Activated naive CD4-positive, alpha-beta T cell (primary cell): ENCODE data around the gene NPFF.

Source experiments
- DNase-seq, 4 experiments: peaks; one replicate each; lab custom pipeline; 2025; lab: John Stamatoyannopoulos, UW

The NPFF gene

DNA sequence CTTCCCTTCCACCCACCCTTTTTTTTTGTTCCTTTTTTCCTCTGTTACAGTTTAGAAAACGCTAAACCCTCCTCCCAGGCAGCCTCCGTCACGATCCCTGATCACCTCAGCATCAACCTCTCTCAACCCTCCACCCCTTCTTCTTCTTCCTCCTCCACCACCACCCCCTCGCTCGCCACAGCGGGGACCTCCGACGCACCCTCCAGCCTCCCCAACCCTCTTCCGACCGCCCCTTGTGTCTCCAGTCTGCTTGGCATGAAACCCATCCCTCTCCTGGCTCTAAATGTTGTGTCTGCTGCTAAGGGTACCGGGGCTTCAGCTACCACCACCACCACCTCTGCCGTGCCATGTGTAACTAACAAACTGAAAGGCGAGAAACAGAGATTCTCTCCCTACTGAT is 32.5 kb downstream of the NPFF start:
- DNase-seq = no peak

DNA sequence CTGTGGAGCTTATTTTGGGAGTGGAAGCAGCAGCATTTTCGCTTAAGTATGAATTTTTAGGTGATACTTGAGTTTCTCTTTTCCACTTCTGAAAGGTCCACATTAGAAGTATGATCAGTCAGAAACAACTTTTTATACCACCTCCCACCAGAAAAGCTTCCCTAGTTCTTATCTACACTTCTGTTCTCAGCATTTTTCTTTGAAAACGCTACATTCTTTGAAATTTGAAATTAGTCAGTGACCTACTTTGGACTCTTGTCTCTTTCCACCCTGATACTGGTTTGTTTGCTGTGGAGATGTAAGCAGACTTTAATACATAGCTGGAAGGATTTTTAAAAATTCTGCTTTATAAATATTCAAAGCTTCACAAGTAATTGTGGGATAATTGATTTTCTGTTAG is 33.2 kb downstream of the NPFF start:
- no peak for DNase-seq

DNA sequence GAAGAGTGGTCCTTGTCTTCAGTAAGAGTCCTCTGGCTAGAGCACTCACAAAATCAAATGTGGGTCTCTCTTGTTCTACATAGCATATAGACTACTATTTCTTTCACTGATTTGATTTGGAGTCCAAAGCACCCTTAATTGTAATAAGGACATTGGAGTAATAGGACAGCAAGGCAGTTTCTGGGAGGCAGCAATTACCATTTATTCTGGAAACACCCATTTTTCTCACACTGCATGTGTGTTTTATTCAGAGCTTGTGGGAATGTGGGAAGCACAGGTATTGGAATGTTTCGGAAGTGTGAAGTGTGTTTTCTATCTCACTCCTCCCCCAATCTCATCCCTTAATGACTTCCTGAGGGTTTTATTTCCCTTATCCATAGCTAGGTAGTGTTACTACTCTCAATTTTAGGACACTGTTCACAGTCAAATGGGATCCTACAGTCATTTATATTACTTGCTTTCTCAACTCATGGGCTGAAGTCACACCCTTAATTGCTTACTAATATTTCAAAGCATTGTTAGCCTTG is 35.2 kb downstream of the NPFF start:
- no peak for DNase-seq

DNA sequence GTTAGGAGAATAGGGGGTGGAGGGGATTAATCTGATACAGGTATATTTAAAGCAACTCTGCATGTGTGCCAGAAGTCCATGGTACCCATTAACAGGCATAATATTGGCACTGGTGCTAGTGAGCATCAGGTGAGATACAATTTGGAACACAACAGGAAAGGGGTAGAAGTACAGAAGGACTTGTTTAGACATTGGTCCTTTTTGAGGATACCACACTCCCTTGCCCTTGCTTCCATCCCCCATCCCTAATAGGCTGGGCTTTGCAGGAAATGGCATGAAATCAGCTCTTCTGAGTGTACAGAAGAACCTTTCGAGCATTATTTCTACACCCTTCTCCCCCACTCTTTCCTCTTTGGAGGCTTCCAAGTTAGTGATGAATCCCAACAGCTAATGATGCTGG is 39.0 kb downstream of the NPFF start:
- no peak for DNase-seq

DNA sequence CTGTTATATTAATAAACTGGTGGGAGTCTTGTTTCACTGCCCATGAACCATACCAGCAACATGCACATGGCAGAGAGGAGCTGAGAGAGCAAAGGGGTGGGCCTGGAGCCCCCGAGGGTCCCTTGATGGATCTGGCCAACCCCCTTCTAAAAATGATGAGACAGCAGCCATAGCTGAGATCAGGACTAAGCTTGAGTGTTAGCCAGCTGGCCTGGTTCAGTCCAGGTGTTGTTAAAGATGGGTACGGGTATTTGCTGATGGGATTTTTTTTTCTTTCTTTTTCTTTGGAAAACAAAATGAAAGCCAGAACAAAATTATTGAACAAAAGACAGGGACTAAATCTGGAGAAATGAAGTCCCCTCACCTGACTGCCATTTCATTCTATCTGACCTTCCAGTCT is 39.4 kb downstream of the NPFF start:
- DNase-seq = no peak

DNA sequence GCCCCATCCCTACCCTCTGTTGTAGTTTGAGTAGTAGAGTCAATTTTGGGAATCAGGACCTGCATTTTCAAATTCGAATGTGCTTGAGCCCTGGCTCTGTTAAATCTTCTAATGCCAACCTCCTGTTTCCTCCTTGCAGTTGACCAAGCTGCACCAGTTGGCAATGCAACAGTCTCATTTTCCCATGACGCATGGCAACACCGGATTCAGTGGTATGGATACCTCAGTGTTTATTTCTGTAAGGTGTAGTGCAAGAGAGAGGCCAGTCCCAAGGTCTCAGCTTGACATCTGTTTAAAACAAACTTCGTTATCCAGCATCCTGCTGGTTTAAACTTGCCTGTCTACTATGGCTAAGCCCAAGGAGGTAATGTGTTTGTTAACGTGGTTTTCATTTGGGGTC is 40.2 kb downstream of the NPFF start:
- no peak for DNase-seq

DNA sequence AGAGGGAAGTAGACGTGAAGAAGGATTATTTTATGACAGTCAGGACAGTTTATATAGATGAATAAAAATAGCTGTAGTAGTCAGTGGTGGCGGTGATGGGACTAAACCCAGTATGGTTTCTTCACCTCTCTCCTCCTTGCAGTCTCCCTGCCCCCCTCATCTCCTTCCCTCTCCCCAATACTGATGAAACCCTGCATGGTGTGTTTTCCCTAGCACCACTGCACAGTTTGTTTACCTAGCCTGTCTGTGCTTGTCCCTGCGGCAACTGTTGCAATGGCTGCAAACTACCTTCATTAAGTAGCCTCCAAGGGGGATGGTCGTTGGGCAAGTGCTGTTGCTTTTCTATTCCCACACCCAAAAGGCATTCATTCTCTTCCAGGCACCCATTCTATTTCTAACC is 40.6 kb downstream of the NPFF start:
- no peak for DNase-seq

DNA sequence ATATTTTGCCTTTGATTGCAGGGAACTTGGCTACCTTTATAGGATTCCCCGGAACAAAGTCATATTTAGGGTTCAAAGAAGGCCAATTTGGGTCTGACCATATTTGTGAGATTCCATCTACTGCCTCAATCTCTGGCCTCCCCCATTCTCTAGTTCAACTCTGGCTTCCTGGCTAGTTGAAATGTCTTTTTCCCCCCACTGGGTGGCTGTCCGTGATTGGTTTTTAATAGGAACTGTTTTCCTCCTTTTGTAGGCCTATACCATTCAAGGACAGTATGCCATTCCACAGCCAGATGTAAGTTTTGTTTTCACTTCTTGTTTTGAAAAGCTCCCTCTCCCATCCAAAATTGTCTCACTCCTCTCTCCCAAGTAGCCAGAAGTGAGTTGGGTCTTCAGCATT is 41.6 kb downstream of the NPFF start:
- DNase-seq = no peak

DNA sequence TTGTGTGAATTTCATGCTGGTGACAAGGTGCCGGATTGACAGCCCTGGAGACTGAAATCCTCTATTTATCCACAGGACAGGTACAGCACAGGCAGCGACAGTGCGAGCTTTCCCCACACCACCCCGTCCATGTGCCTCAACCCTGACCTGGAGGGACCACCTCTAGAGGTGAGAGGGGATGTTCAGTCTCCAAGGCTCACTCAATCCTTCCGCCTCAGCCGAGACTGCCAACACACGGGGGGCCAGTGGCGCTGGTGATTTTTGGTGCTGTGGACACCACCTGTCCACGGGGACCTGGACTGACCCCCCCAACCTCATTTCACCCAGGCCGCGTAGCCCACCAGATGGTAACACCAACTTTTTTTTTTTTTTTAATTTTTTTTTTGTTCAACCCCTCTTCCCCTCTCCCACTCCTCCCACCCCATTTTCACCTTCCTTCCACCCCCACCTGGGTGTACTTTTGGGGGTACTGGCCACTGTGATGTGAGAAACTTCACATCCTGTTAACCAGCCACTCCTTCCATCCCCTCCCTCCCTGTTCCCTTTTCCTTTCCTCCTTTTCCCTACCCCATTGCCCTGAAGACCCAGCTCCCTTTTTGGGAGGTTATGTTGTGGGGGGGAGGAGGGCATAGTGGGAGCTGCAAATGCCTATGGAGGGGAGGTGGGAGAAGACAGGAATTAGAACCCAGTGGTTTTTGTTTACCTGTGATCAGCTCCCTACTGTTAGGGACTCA is 42.4 kb downstream of the NPFF start:
- no peak for DNase-seq

DNA sequence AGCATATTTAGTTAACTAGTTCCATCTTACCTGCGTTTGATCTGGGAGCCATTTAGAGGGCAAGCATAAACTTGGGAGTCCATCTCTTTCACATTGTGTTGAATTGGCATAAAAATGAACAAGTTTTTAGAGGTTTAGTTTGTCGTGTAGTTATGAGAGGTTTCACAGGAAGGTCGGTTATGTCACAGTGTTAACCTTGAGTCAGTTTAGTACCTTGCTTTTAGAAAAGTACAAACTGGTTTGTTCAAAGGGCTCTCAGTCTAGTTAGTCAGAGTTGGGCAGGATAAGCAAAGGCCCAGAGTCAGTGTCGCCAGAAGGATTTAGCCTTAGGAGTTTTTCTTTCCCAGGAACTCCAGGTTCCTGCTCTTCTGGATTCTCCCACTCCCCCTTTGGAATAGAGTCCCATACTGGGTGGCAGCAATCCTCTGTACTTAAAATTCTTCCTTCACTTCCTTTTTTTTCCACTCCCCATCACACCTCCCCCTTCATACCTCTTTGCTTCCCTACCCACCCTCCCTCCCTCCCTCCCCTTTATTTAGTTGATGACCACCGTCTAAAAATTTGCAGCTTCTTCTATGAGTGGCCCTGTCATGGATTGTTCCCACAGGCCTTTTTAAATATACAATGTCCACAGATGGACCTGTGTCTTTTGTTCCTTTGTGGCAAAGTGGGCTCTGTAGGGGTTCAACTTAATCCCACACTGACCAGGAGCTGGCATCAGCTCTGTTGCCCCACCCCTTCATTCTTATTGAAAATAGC is 43.3 kb downstream of the NPFF start:
- no peak for DNase-seq

DNA sequence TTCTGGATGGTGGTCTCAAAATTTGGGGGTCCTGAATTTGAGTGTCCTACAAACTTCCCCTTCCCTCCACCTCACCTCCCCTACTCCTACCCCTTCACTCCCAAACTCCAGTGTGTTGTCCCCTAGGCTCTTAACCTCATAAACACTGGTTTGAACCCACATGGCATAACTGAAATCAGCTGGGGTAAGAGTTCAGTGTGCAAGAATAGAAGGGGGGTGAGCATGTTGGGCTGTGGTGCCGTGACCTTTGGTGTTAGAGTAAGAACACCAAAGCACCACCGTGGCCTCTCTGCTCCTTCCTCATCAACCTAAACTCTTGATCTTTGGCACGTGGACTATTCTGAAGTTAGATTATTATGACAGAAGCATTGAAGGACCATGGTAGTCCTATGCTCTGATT is 44.3 kb downstream of the NPFF start:
- no peak for DNase-seq

DNA sequence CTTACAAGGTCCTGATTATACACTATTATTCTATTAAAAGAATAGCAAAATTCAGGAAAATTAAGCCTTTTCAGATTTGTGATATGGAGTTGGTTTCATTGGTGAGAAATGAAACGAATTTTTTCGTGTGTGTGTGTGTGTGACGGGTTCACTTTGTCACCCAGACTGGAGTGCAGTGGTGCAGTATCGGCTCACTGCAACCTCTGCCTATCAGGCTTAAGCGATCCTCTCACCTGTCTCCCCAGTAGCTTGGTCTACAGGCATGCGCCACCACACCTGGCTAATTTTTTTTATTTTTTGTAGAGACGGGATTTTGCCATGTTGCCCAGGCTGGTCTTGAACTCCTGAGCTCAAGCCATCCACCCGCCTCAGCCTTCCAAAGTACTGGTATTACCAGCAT is 45.7 kb downstream of the NPFF start:
- DNase-seq = no peak

DNA sequence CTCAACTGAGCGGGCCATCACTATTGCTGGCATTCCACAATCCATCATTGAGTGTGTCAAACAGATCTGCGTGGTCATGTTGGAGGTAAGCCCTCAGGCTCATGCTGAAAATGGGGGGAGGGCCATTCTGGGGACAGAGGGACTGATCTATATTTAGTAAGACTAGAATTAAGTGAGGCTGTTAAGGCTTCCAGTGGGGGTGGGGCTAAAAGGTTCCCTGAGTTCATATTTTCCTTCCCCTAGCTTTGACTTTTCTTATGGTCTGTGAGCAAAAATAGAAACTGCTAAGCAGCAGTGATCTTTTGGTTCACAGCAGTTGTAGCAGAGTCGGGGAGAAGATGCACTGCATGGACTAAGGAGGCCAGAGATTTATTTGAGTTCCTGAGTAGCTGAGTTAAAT is 46.2 kb downstream of the NPFF start:
- no peak for DNase-seq

DNA sequence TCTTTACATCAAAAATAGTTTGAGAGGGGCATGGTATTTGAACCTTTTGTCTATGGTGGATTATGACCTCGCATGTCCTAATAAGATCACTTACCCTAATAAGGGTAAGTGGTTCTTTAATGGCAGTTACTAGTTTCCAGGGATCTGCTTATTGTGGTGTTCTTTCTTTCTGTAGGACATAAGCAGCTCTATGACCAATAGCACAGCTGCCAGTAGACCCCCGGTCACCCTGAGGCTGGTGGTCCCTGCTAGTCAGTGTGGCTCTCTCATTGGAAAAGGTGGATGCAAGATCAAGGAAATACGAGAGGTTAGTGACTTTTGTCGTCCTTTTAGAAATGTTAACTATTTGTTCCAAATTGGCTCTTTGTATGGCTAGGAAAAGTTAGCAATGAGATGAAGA is 48.2 kb downstream of the NPFF start:
- DNase-seq = no peak
